H9 (cell line): Measurements from ENCODE around the gene SIT1. TPM values are rescaled to one million over a fixed set of nuclear protein-coding genes. Genes with fewer than 3 reads are reported as not detected.

Source experiments
- DNase-seq: peaks from one replicate; pipeline ENCODE4 v3.0.0-alpha.2; 2017
- H2AFZ ChIP-seq: one replicate; pipeline ENCODE4 v1.6.1; 2013; ENCODE audit warnings: mild to moderate bottlenecking, low read length, control low read depth, moderate library complexity
- H2AK5ac ChIP-seq: 2 replicates; pipeline ENCODE4 v1.6.1; 2013; ENCODE audit warnings: low read length, control low read depth, mixed read lengths; ENCODE audit not compliant: insufficient read length
- H2BK120ac ChIP-seq: one replicate; pipeline ENCODE4 v1.6.1; 2013; ENCODE audit warnings: low read depth, mild to moderate bottlenecking, low read length, control low read depth, inconsistent platforms; ENCODE audit not compliant: poor library complexity, severe bottlenecking
- H2BK12ac ChIP-seq: 2 replicates; pipeline ENCODE4 v1.6.1; 2013; ENCODE audit warnings: low read length, control low read depth, mixed read lengths, low read depth; ENCODE audit not compliant: insufficient read length
- H2BK15ac ChIP-seq: 2 replicates; pipeline ENCODE4 v1.6.1; 2013; ENCODE audit warnings: low read depth, low read length, control low read depth
- H2BK20ac ChIP-seq: one replicate; pipeline ENCODE4 v1.6.1; 2013; ENCODE audit warnings: low read depth, mild to moderate bottlenecking, low read length, control low read depth, inconsistent platforms; ENCODE audit not compliant: poor library complexity, severe bottlenecking
- H2BK5ac ChIP-seq: 2 replicates; pipeline ENCODE4 v1.6.1; 2013; ENCODE audit warnings: low read length, control low read depth, mixed read lengths; ENCODE audit not compliant: insufficient read length
- H3K14ac ChIP-seq: 2 replicates; pipeline ENCODE4 v1.6.1; 2013; ENCODE audit warnings: low read length, control low read depth; ENCODE audit not compliant: insufficient read depth
- H3K18ac ChIP-seq: 2 replicates; pipeline ENCODE4 v1.6.1; 2013; ENCODE audit warnings: low read depth, mild to moderate bottlenecking, mixed read lengths, low read length, control low read depth; ENCODE audit not compliant: insufficient read length
- H3K23ac ChIP-seq: 2 replicates; pipeline ENCODE4 v1.6.1; 2013; ENCODE audit warnings: low read length, control low read depth, mixed read lengths, low read depth; ENCODE audit not compliant: insufficient read length
- H3K23me2 ChIP-seq: 2 replicates; pipeline ENCODE4 v1.6.1; 2013; ENCODE audit warnings: low read depth, mild to moderate bottlenecking, mixed read lengths, low read length, control low read depth; ENCODE audit not compliant: insufficient read length, poor library complexity, severe bottlenecking
- H3K27ac ChIP-seq: 2 replicates; pipeline ENCODE4 v1.5.1; 2013; ENCODE audit warnings: low read length, control low read depth, mixed read lengths, low read depth; ENCODE audit not compliant: insufficient read length
- H3K27me3 ChIP-seq: 2 replicates; pipeline ENCODE4 v1.6.1; 2013; ENCODE audit warnings: low read length, control low read depth, inconsistent platforms; ENCODE audit not compliant: insufficient read depth
- H3K4ac ChIP-seq: 2 replicates; pipeline ENCODE4 v1.6.1; 2013; ENCODE audit warnings: low read depth, mild to moderate bottlenecking, control low read depth, inconsistent platforms, low read length, moderate library complexity
- H3K4me1 ChIP-seq: 2 replicates; pipeline ENCODE4 v1.6.1; 2013; ENCODE audit warnings: low read length, control low read depth, inconsistent platforms; ENCODE audit not compliant: insufficient read depth
- H3K4me2 ChIP-seq: 2 replicates; pipeline ENCODE4 v1.6.1; 2013; ENCODE audit warnings: low read length, control low read depth, mixed read lengths; ENCODE audit not compliant: insufficient read length, insufficient read depth
- H3K56ac ChIP-seq: 2 replicates; pipeline ENCODE4 v1.6.1; 2013; ENCODE audit warnings: low read depth, mild to moderate bottlenecking, mixed read lengths, low read length, control low read depth; ENCODE audit not compliant: insufficient read length
- H3K79me1 ChIP-seq: 2 replicates; pipeline ENCODE4 v1.6.1; 2013; ENCODE audit warnings: low read depth, mild to moderate bottlenecking, moderate library complexity, low read length, control low read depth, inconsistent platforms; ENCODE audit not compliant: insufficient read depth, poor library complexity, severe bottlenecking
- H3K79me2 ChIP-seq: 2 replicates; pipeline ENCODE4 v1.6.1; 2013; ENCODE audit warnings: low read length, control low read depth, inconsistent platforms; ENCODE audit not compliant: insufficient read depth
- H3K9ac ChIP-seq: 2 replicates; pipeline ENCODE4 v1.6.1; 2013; ENCODE audit warnings: low read length, control low read depth, mixed read lengths; ENCODE audit not compliant: insufficient read length; ENCODE audit errors: extremely low read depth
- H3K9me3 ChIP-seq: one replicate; pipeline ENCODE4 v1.6.1; 2013; ENCODE audit warnings: low read depth, low read length, inconsistent platforms; ENCODE audit not compliant: control insufficient read depth
- H3T11ph ChIP-seq: one replicate; pipeline ENCODE4 v1.6.1; 2013; ENCODE audit warnings: mild to moderate bottlenecking, low read length, control low read depth, inconsistent platforms
- H4K20me1 ChIP-seq: one replicate; pipeline ENCODE4 v1.6.1; 2013; ENCODE audit not compliant: control insufficient read depth, insufficient read length, insufficient read depth
- H4K5ac ChIP-seq: 2 replicates; pipeline ENCODE4 v1.6.1; 2013; ENCODE audit warnings: low read depth, mild to moderate bottlenecking, mixed read lengths, low read length, control low read depth; ENCODE audit not compliant: insufficient read length
- H4K8ac ChIP-seq: replicated peaks from 2 replicates; pipeline ENCODE4 v1.6.1; 2013; ENCODE audit warnings: low read length, control low read depth, mixed read lengths, low read depth; ENCODE audit not compliant: insufficient read length
- H4K91ac ChIP-seq: 2 replicates; pipeline ENCODE4 v1.6.1; 2013; ENCODE audit warnings: low read depth, mild to moderate bottlenecking, moderate library complexity, mixed read lengths, low read length, control low read depth; ENCODE audit not compliant: insufficient read length
- H3K27ac Mint-ChIP-seq, 3 experiments: 2 replicates in 2 of 3; 3 replicates in 1 of 3; pipeline ENCODE4 v1.8.0; 2020 to 2021; ENCODE audit warnings: mixed read lengths in 3 of 3, mild to moderate bottlenecking in 1 of 3, moderate library complexity in 1 of 3
- H3K27me3 Mint-ChIP-seq: 2 replicates; pipeline ENCODE4 v1.8.0; 2021; ENCODE audit warnings: low read depth, mild to moderate bottlenecking, moderate library complexity, mixed read lengths
- H3K36me3 Mint-ChIP-seq, 3 experiments: 2 replicates in 2 of 3; 3 replicates in 1 of 3; pipeline ENCODE4 v1.8.0; 2020 to 2021; ENCODE audit warnings: low read depth in 3 of 3, mixed read lengths in 3 of 3; ENCODE audit not compliant: insufficient read depth in 1 of 3
- H3K4me1 Mint-ChIP-seq, 2 experiments: 2 replicates each; pipeline ENCODE4 v1.8.0; 2020; ENCODE audit warnings: mixed read lengths in 2 of 2
- H3K4me3 Mint-ChIP-seq, 2 experiments: 2 replicates in 1 of 2; 3 replicates in 1 of 2; pipeline ENCODE4 v1.8.0; 2020 to 2021; ENCODE audit warnings: mild to moderate bottlenecking in 2 of 2, mixed read lengths in 2 of 2, moderate library complexity in 1 of 2
- H3K9me3 Mint-ChIP-seq, 2 experiments: 2 replicates in 1 of 2; 3 replicates in 1 of 2; pipeline ENCODE4 v1.8.0; 2020; ENCODE audit warnings: mild to moderate bottlenecking in 2 of 2, mixed read lengths in 2 of 2, moderate library complexity in 1 of 2
- CTCF ChIP-seq: fragments of 200-600 bp; sonication (generic); conservative IDR thresholded peaks from 3 replicates; pipeline ENCODE4 v1.8.0; 2021; ENCODE audit warnings: antibody characterized with exemption, mild to moderate bottlenecking
- WGBS: extraction: QIAGEN DNeasy Blood & Tissue Kit; methylation state at CpG from one replicate; pipeline ENCODE4 v1.1.7; 2013; ENCODE audit warnings: missing lambda C conversion rate, low lambda C conversion rate, mixed read lengths; ENCODE audit not compliant: insufficient read length; ENCODE audit errors: extremely low coverage; 5-methylcytosine and 5-hydroxymethylcytosine counted together
- total RNA-seq: library from RNA; stranded (reverse); gene quantifications from 2 replicates; pipeline ENCODE4 v1.2.1, GENCODE V29; 2021

The SIT1 gene
- total RNA-seq, 1 experiment from 2014 or later: 1.6 TPM

DNA sequence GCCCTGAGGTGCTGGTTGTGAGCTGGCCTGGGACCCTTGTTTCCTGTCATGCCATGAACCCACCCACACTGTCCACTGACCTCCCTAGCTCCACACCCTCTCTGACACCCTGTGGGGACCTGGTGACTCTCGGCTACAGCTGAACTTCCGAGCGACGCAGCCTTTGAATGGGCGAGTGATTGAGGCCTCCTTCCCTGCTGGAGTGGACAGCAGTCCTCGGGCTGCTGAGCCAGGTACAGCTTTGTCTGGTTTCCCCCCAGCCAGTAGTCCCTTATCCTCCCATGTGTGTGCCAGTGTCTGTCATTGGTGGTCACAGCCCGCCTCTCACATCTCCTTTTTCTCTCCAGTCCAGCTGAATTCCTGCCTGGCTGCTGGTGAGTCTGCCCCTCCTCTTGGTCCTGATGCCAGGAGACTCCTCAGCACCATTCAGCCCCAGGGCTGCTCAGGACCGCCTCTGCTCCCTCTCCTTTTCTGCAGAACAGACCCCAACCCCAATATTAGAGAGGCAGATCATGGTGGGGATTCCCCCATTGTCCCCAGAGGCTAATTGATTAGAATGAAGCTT is 29.1 kb upstream of the SIT1 start:
- H2BK15ac ChIP-seq: no peak overlapping the region
- no peak overlapping the region for H2BK120ac ChIP-seq
- H3K4ac ChIP-seq: no peak overlapping the region
- Mint-ChIP-seq H3K27me3 (peaks cover 20% of the 10 kb centered on the region), H3K27ac (no peak overlapping the region), H3K9me3 (no peaks in the 10 kb centered on the region), H3K4me3 (no peak overlapping the region), H3K36me3 (peaks cover 26 to 31% (median 31%) of the 10 kb centered on the region in 3 experiments; a peak in 6 of 7 replicates), H3K4me1 (peaks cover 22 to 28% of the 10 kb centered on the region in 2 experiments)
- H3K4me1 ChIP-seq: no peaks in the 10 kb centered on the region; the same call in none of the 2 replicates
- H3K23me2 ChIP-seq: no peaks in the 10 kb centered on the region
- no peak overlapping the region for H3K56ac ChIP-seq
- no peak overlapping the region for H2BK20ac ChIP-seq
- H3K4me2 ChIP-seq: no peak overlapping the region
- H2BK5ac ChIP-seq: no peak overlapping the region
- H3K9me3 ChIP-seq: no peaks in the 10 kb centered on the region
- H3K23ac ChIP-seq: no peak overlapping the region
- H3K79me1 ChIP-seq: no peaks in the 10 kb centered on the region
- no peak overlapping the region for H4K8ac ChIP-seq
- no peak overlapping the region for H3K27ac ChIP-seq
- H4K91ac ChIP-seq: no peak overlapping the region
- H3K9ac ChIP-seq: no peak overlapping the region
- TF ChIP-seq CTCF: no peak
- WGBS: no CpG with 5 or more reads among the region's 8 CpGs
- no peak overlapping the region for H2BK12ac ChIP-seq
- no peak overlapping the region for H4K5ac ChIP-seq
- H3K27me3 ChIP-seq: no peaks in the 10 kb centered on the region; the same call in 1 of the 2 replicates
- H2AK5ac ChIP-seq: no peak overlapping the region
- no peaks in the 10 kb centered on the region for H4K20me1 ChIP-seq
- H3K14ac ChIP-seq: no peak overlapping the region
- H3K79me2 ChIP-seq: no peaks in the 10 kb centered on the region
- H3T11ph ChIP-seq: no peak overlapping the region
- no peak overlapping the region for H3K18ac ChIP-seq
- no peak for DNase-seq
- no peak overlapping the region for H2AFZ ChIP-seq
